ENCODE measurements around the gene PSMA2.

PSMA2 gene

GRCh38 chr7:42952328-42952727 lies 20.4 kb upstream of the PSMA2 start:
- H3K27me3 ChIP-seq (ENCODE audit: insufficient read depth, poor library complexity, severe bottlenecking), result no peaks in the 10 kb centered on the region
- H3K4me3 ChIP-seq (replicated peaks; ENCODE audit: insufficient read depth, low read length), result no peak overlapping the region
- TF ChIP-seq GABPA (IDR thresholded peaks at IDR 0.05; ENCODE audit: low read depth) (no peak), CTCF (IDR thresholded peaks at IDR 0.05; ENCODE audit: insufficient read depth, low read length) (no peak), POLR2AphosphoS5 (IDR thresholded peaks at IDR 0.05; ENCODE audit: low read depth) (no peak), SPI1 (IDR thresholded peaks at IDR 0.05; ENCODE audit: borderline replicate concordance, low read depth) (no peak), REST (IDR thresholded peaks at IDR 0.05; ENCODE audit: insufficient replicate concordance, low read depth) (no peak)
- no peak overlapping the region for H3K27ac ChIP-seq (replicated peaks)
- no peak for DNase-seq (ENCODE audit: low read depth in 1 of 2, low spot score in 1 of 2)

- TF ChIP-seq SPI1 (IDR thresholded peaks at IDR 0.05; ENCODE audit: borderline replicate concordance, low read depth) (no peak), REST (IDR thresholded peaks at IDR 0.05; ENCODE audit: insufficient replicate concordance, low read depth) (no peak), GABPA (IDR thresholded peaks at IDR 0.05; ENCODE audit: low read depth) (no peak), CTCF (IDR thresholded peaks at IDR 0.05; ENCODE audit: insufficient read depth, low read length) (no peak), POLR2AphosphoS5 (IDR thresholded peaks at IDR 0.05; ENCODE audit: low read depth) (no peak)
- Histone ChIP-seq H3K4me3 (replicated peaks; ENCODE audit: insufficient read depth, low read length) (no peak overlapping the region), H3K27ac (replicated peaks) (no peak overlapping the region), H3K27me3 (ENCODE audit: insufficient read depth, poor library complexity, severe bottlenecking) (no peaks in the 10 kb centered on the region)
- DNase-seq (ENCODE audit: low read depth in 1 of 2, low spot score in 1 of 2), result no peak
These were observed 18.4 kb upstream of the PSMA2 start for GRCh38 chr7:42950417-42950816.

GRCh38 chr7:42947521-42947920 lies 15.5 kb upstream of the PSMA2 start:
- DNase-seq (ENCODE audit: low read depth in 1 of 2, low spot score in 1 of 2), result no peak
- no peak for TF ChIP-seq CTCF (IDR thresholded peaks at IDR 0.05; ENCODE audit: insufficient read depth, low read length)
- Histone ChIP-seq H3K27ac (replicated peaks) (no peak overlapping the region), H3K27me3 (ENCODE audit: insufficient read depth, poor library complexity, severe bottlenecking) (no peaks in the 10 kb centered on the region), H3K4me3 (replicated peaks; ENCODE audit: insufficient read depth, low read length) (no peak overlapping the region)

- Histone ChIP-seq H3K4me3 (replicated peaks; ENCODE audit: insufficient read depth, low read length) (no peak overlapping the region), H3K27me3 (ENCODE audit: insufficient read depth, poor library complexity, severe bottlenecking) (no peaks in the 10 kb centered on the region), H3K27ac (replicated peaks) (no peak overlapping the region)
- no peak for DNase-seq (ENCODE audit: low read depth in 1 of 2, low spot score in 1 of 2)
- TF ChIP-seq POLR2AphosphoS5 (IDR thresholded peaks at IDR 0.05; ENCODE audit: low read depth) (no peak), CTCF (IDR thresholded peaks at IDR 0.05; ENCODE audit: insufficient read depth, low read length) (no peak), REST (IDR thresholded peaks at IDR 0.05; ENCODE audit: insufficient replicate concordance, low read depth) (no peak), SPI1 (IDR thresholded peaks at IDR 0.05; ENCODE audit: borderline replicate concordance, low read depth) (no peak), GABPA (IDR thresholded peaks at IDR 0.05; ENCODE audit: low read depth) (no peak)
These were observed 14.6 kb upstream of the PSMA2 start for GRCh38 chr7:42946627-42946950.

Data from HL-60 (cell line).